ENCODE data around the gene CCIN. TPM values are rescaled to one million over a fixed set of nuclear protein-coding genes. Genes with fewer than 3 reads are reported as not detected.

CCIN gene
- total RNA-seq, 1 donor from 2014 or later: 0.06 TPM

DNA sequence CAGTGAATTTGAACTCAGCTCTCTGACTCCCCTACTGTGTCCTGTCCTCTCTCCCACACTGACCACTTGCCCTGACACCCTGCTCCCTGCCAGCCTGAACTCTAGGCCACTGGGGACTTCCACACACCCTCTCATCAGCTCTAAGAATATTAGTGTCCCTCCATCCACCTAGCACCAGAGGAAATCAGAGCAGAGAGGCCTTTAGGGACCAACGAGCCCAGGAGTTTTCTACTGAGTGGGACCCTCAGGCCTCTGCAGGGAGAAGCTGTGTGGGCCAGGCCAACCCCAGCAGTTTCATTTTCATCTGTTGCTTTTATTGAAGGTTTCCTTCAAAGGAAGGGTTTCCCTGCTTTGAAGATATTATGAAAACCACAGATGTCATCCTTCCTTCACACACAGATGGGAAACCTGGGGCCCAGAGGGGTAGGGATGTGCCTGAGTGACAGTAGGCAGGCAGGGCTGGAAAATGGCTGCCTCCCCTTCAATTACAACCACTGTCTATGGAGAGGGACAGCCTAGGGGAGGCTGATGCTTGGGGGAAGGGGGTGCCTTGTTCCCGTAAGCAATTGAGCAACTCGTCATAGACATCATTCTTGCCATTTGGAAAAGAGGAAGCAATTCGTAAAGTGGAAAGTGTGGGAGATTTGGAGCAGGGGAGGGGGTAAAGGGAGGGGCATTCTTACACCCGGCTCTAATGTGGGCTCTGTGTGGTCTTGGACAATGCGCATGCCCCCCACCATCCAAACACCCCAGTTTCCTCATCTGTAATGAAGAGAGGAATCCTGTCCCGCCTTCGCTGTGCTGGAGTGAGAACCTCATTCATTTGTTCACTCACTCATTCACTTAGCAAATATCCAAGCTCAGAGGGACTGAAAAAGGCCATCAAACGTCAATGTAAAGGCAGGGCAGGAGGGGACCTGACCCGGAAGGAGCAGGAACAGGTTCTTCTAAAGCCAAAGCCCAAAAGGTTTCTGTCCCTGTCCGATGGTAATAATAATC is 28.8 kb upstream of the CCIN start:
- TF ChIP-seq, protein P1, sequence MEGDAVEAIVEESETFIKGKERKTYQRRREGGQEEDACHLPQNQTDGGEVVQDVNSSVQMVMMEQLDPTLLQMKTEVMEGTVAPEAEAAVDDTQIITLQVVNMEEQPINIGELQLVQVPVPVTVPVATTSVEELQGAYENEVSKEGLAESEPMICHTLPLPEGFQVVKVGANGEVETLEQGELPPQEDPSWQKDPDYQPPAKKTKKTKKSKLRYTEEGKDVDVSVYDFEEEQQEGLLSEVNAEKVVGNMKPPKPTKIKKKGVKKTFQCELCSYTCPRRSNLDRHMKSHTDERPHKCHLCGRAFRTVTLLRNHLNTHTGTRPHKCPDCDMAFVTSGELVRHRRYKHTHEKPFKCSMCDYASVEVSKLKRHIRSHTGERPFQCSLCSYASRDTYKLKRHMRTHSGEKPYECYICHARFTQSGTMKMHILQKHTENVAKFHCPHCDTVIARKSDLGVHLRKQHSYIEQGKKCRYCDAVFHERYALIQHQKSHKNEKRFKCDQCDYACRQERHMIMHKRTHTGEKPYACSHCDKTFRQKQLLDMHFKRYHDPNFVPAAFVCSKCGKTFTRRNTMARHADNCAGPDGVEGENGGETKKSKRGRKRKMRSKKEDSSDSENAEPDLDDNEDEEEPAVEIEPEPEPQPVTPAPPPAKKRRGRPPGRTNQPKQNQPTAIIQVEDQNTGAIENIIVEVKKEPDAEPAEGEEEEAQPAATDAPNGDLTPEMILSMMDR (conservative IDR thresholded peaks at IDR 0.05; ENCODE audit: low read depth, low read length): no peak
- DNase-seq (ENCODE audit: low read depth): no peak
- no peak overlapping the region for H3K4me3 ChIP-seq (ENCODE audit: low read depth, low read length)

DNA sequence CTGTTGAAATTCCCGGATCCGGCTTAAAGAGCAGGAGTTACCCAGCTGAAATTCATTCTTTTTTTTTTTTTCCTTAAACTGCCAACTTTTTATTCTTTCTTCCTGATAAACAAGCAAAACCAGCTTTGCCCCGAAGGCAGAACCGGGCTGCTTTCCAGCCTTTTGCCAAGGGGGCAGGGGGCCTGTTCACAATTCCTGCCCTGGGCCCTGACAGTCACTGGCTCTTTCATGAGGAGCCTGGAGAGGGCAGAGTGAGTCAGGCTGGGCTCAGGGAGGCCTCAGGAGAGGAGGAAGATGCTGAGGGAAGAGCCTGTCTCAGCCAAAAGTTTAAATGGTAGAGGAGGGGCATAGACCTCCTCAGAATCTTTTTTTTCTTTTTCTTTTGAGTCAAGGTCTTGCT is 27.9 kb upstream of the CCIN start:
- no peak for DNase-seq (ENCODE audit: low read depth)
- no peak overlapping the region for H3K4me3 ChIP-seq (ENCODE audit: low read depth, low read length)
- TF ChIP-seq, protein P1 (conservative IDR thresholded peaks at IDR 0.05; ENCODE audit: low read depth, low read length): peak; percentile 62

DNA sequence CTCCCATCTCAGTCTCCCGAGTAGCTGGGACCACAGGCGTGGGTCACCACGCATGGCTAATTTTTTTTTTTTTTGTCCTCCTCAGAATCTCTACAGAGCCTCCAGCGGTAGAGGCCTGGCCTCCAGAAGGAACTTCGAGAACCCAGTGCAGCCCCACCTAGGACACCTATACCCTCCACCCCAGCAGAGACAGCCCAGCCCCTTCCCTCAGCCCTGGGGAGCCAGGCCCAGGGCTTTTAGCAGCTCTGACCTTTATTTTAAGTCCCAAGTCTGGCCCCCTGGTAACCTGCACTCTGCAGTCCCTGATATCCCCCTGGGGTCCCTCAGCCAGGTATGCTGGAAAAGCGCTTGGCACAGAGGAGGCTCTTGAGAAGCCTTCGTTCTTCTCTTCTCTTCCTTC is 27.4 kb upstream of the CCIN start:
- no peak for DNase-seq (ENCODE audit: low read depth)
- TF ChIP-seq, protein P1 (conservative IDR thresholded peaks at IDR 0.05; ENCODE audit: low read depth, low read length): no peak
- no peak overlapping the region for H3K4me3 ChIP-seq (ENCODE audit: low read depth, low read length)

DNA sequence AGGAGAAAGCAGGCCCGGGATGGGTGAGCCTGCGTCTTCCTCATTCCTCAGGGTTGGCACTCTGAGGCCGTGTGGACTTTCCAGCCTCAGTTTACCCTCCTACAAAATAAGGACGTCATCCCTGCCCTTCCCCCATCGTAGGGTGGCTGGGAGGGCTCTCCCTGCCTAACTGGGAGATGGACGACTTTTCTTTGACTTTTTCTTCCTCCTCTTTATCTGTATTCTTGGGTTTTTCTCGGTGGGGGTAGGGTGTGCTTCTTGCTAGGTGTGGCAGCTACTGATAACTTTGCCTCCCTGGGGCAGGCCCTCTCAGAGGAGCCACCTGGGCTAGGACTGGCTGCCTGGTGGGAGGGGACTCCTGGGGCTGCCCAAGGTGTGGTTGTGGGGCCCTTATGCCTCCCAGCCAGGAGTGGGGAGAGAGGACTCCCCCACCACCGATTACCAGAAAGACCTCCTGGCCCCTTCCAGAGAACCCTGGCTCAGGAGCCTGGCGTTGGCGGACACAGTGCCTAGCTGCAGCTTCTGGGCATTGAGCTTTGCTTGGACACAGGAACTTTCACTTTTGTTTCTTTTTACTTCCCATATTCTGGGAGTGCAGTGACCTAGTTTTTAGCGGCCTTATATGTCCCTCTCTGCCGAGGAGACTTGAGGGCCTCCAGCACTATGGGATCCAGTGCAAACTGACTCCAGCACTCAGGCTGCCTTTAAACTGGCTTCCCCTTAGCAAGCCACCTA is 26.5 kb upstream of the CCIN start:
- DNase-seq (ENCODE audit: low read depth): no peak
- TF ChIP-seq, protein P1 (conservative IDR thresholded peaks at IDR 0.05; ENCODE audit: low read depth, low read length): no peak
- H3K4me3 ChIP-seq (ENCODE audit: low read depth, low read length): no peak overlapping the region

DNA sequence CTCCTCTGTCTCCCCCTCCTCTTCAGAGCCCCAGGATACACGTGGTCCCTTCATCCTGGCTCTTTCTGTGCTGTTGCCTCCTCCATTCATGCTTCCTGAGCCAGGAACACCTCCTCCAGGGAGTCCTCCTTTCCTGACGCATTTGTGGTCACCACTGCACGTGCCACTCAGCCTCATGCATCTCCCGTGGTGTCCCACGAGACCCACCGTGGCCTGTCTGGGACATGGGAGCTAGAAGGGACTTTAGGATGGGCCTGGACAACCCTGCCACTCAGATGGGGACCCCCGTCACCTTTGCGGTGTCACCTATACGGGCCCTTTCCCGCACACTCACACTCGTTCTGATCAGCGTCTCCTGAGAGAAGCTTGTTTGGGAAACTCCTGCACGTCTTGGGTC is 25.9 kb upstream of the CCIN start:
- TF ChIP-seq, protein P1 (conservative IDR thresholded peaks at IDR 0.05; ENCODE audit: low read depth, low read length): no peak
- no peak for DNase-seq (ENCODE audit: low read depth)
- H3K4me3 ChIP-seq (ENCODE audit: low read depth, low read length): no peak overlapping the region

DNA sequence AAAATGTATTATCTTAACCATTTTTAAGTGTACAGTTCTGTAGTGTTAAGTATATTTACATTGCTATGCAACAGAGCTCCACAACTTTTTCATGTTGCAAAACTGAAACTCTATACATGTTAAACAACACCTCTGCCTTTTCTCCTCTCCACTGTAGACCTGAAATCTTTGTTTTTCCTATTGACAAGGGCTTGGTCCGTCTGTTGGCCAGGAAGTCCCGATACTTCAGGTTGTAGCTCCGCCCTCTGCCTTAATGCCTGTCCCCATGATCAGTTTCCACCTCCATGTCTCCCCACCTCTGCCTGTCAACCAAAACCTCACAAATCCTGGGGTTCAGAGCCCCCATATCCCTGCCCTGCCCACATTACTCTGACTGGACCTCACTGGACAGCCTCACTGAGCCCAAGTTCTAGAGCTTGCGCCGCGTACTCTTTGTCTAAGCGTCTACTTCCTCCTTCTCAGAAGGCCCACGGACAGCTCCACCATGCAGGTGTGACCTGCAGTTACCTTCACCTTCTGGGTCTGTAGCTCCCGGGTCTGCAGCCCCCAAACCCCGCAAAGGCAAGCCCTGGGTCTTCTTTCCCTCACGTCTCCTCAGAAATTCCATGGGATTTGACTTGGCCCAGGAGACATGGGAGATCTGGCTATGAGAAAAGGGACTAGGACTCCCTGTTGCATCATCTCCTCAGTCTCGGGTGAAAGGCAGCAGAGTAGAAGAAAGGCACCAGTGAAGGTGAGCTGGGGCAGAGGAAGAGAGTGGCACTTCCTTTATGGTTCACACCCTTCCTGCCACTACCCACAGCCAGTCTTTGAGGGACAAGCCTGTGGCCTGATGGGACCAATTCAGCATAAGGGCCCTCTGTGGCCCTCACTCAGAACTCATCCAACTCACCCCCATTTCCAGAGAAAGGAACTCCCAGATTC is 24.6 kb upstream of the CCIN start:
- TF ChIP-seq, protein P1 (conservative IDR thresholded peaks at IDR 0.05; ENCODE audit: low read depth, low read length): no peak
- no peak for DNase-seq (ENCODE audit: low read depth)
- no peak overlapping the region for H3K4me3 ChIP-seq (ENCODE audit: low read depth, low read length)
